HepG2 (cell line): ENCODE measurements around the gene GATD1. TPM values are rescaled to one million over a fixed set of nuclear protein-coding genes. Genes with fewer than 3 reads are reported as not detected.

Source experiments
- CEBPB ChIP-seq: IDR thresholded peaks from 2 replicates; pipeline ENCODE4 v1.6.1; 2011; ENCODE audit warnings: low read depth, low read length, improper control_type of control experiment, borderline replicate concordance
- CREB3 ChIP-seq: sonication (generic); formaldehyde crosslinking; IDR thresholded peaks from 2 replicates; pipeline ENCODE4 v1.5.0; 2020; ENCODE audit warnings: missing genetic modification reagents
- FOSL1 ChIP-seq: sonication (generic); formaldehyde crosslinking; IDR thresholded peaks from 2 replicates; pipeline ENCODE4 v1.9.0; 2021; ENCODE audit warnings: missing genetic modification reagents, borderline replicate concordance
- FOSL2 ChIP-seq: sonication (generic); formaldehyde crosslinking; IDR thresholded peaks from 2 replicates; pipeline ENCODE4 v1.4.0; 2020; ENCODE audit warnings: missing genetic modification reagents
- GATA4 ChIP-seq: sonication (generic); IDR thresholded peaks from 2 replicates; pipeline ENCODE4 v1.6.1; 2016; ENCODE audit warnings: antibody characterized with exemption, low read depth, borderline replicate concordance
- NCOA5 ChIP-seq: sonication (generic); formaldehyde crosslinking; IDR thresholded peaks from 2 replicates; pipeline ENCODE4 v1.4.0; 2020; ENCODE audit warnings: missing genetic modification reagents
- NR2F1 ChIP-seq, 2 experiments: fragments of 450-650 bp in 1 of 2; formaldehyde crosslinking in 1 of 2; IDR thresholded peaks; 2 replicates each; pipeline versions ENCODE4 v1.5.0 to v1.6.1; 2016 to 2020; ENCODE audit warnings: mild to moderate bottlenecking in 1 of 2, missing compliant biosample characterization in 1 of 2, missing genetic modification reagents in 1 of 2, moderate library complexity in 1 of 2
- PCBP1 ChIP-seq: fragments of 200-400 bp; formaldehyde crosslinking; IDR thresholded peaks from 2 replicates; pipeline ENCODE4 v1.6.1; 2017; ENCODE audit warnings: mild to moderate bottlenecking, low read depth, low read length, borderline replicate concordance
- RBFOX2 ChIP-seq: fragments of 200-400 bp; formaldehyde crosslinking; IDR thresholded peaks from 2 replicates; pipeline ENCODE4 v1.6.1; 2017; ENCODE audit warnings: low read depth, mild to moderate bottlenecking, low read length
- REL ChIP-seq: sonication (generic); formaldehyde crosslinking; conservative IDR thresholded peaks from 2 replicates; pipeline ENCODE4 v1.8.0; 2022; ENCODE audit warnings: mild to moderate bottlenecking, missing genetic modification reagents, moderate library complexity
- SAP130 ChIP-seq: IDR thresholded peaks from 2 replicates; pipeline ENCODE4 v1.6.1; 2016; ENCODE audit warnings: low read depth
- TFAP4 ChIP-seq: sonication (generic); IDR thresholded peaks from 2 replicates; pipeline ENCODE4 v1.6.1; 2016; ENCODE audit warnings: low read depth, borderline replicate concordance
- UBTF ChIP-seq: sonication (generic); formaldehyde crosslinking; IDR thresholded peaks from 2 replicates; pipeline ENCODE4 v1.4.0; 2020; ENCODE audit warnings: mild to moderate bottlenecking, missing genetic modification reagents
- XRCC5 ChIP-seq: fragments of 200-400 bp; formaldehyde crosslinking; optimal IDR thresholded peaks from 2 replicates; pipeline ENCODE3; 2017; ENCODE audit warnings: mild to moderate bottlenecking, low read length
- ZBTB20 ChIP-seq: sonication (generic); formaldehyde crosslinking; IDR thresholded peaks from 2 replicates; pipeline ENCODE4 v1.8.1; 2023; ENCODE audit warnings: missing genetic modification reagents, low read depth, mild to moderate bottlenecking, borderline replicate concordance
- ZBTB43 ChIP-seq: sonication (generic); formaldehyde crosslinking; conservative IDR thresholded peaks from 2 replicates; pipeline ENCODE4 v1.4.0; 2020; ENCODE audit warnings: missing genetic modification reagents
- ZBTB7A ChIP-seq: sonication (generic); formaldehyde crosslinking; IDR thresholded peaks from 2 replicates; pipeline ENCODE4 v1.8.0; 2022; ENCODE audit warnings: mild to moderate bottlenecking, missing genetic modification reagents
- ZMAT3 ChIP-seq: sonication (generic); formaldehyde crosslinking; conservative IDR thresholded peaks from 2 replicates; pipeline ENCODE4 v1.7.0; 2021; ENCODE audit warnings: missing genetic modification reagents
- ZNF687 ChIP-seq: sonication (generic); formaldehyde crosslinking; IDR thresholded peaks from 2 replicates; pipeline ENCODE4 v1.5.1; 2020; ENCODE audit warnings: mild to moderate bottlenecking, missing genetic modification reagents, moderate library complexity
- polyA plus RNA-seq, 8 experiments: library from polyadenylated mRNA; depleted of rRNA in 3 of 8; stranded (reverse) in 7 of 8; unstranded in 1 of 8; fragments of >200 nt; fragmentation: Illumina TruSeq in 4 of 8; extraction: Trizol in 4 of 8; gene quantifications; 2 replicates each; pipeline versions ENCODE4 v1.2.1 to v1.2.3, GENCODE V29; 2011 to 2016; ENCODE audit warnings: low read depth in 4 of 8, missing spikeins in 1 of 8, mixed read lengths in 1 of 8; ENCODE audit not compliant: insufficient read depth in 1 of 8
- total RNA-seq, 5 experiments: library from RNA; depleted of rRNA; stranded (reverse); fragments of >200 nt; fragmentation: Illumina TruSeq; extraction: Trizol; gene quantifications; 2 replicates each; pipeline ENCODE4 v1.2.3, GENCODE V29; 2016; ENCODE audit warnings: low read depth in 1 of 5

GATD1 gene
- total and polyA plus RNA-seq, 2 of the 13 experiments (the other 11 are each of a cell fraction or from before 2014, with no cell fraction given): 31.3 to 60.5 TPM

GRCh38 chr11:820655-821511 is 43.6 kb upstream of the GATD1 start (continued):
- peak; percentile 41; the same call in 1 of the 2 replicates for TF ChIP-seq UBTF (CRISPR knock-in tag)
- TF ChIP-seq GATA4: no peak
- TF ChIP-seq RBFOX2: peak; percentile 13; the same call in 1 of the 2 replicates
- peak; percentile 66; the same call in 1 of the 2 replicates for TF ChIP-seq FOSL1 (CRISPR knock-in tag)
- TF ChIP-seq REL (CRISPR knock-in tag): no peak
- peak; percentile 84 for TF ChIP-seq SAP130 (CRISPR knock-in tag)
- 0 out of 2 replicates have a peak, but pooled peaks have one; percentile 3 for TF ChIP-seq PCBP1
- peak; percentile 32 for TF ChIP-seq XRCC5
- no peak for TF ChIP-seq CREB3 (CRISPR knock-in tag)
- peak; percentile 56; the same call in 1 of the 2 replicates for TF ChIP-seq ZNF687 (CRISPR knock-in tag)
- peak; percentile 94 for TF ChIP-seq CEBPB
- peak; percentile 87; the same call in 1 of the 2 replicates for TF ChIP-seq TFAP4
- no peak for TF ChIP-seq ZBTB43
- no peak for TF ChIP-seq NR2F1 (CRISPR knock-in tag; IDR thresholded peaks at IDR 0.05)
- no peak for TF ChIP-seq ZBTB20
- 0 out of 2 replicates have a peak, but pooled peaks have one; percentile 1 for TF ChIP-seq ZBTB7A (CRISPR knock-in tag)
- no peak for TF ChIP-seq ZMAT3
- peak; percentile 98 for TF ChIP-seq FOSL2 (CRISPR knock-in tag)
- TF ChIP-seq NCOA5 (CRISPR knock-in tag): no peak
